Stimulated activated CD8-positive, alpha-beta memory T cell treated with anti-CD3 and anti-CD28 coated beads, Interleukin-15, amount 100 ng/mL, for 24 hours (primary cell): Measurements from ENCODE around the gene GPR89B.
"Not testable (repeated sequence)": the region's sequence is repeated elsewhere in the genome, so short reads cannot be mapped to it uniquely, and the experiment has no call there.

Source experiments
- DNase-seq: peaks from one replicate; pipeline ENCODE4 v3.0.0-alpha.2; 2020; ENCODE audit warnings: low read depth

Gene GPR89B

GRCh38 chr1:148032690-148033089 is 104.5 kb downstream of the GPR89B start:
- not testable (repeated sequence) for DNase-seq

DNA sequence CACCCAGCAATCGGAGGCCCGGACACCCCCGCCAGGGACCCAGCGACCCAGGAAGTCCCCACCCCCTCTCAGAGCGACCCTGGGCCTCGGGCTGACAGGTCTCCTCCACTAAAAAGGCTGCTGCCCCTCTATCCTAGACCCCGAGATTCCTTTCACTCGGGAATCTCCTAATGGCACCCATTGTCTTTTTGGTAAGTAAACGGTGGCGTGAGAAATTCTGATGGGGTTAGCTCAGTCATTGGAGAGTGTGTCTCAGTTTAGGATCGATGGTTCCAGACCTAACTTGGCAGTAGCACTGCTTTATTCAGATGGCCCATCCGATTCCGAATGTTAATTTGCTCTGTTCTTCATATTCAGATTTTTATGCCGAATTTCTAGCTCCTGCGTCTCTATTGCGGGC is 104.9 kb downstream of the GPR89B start:
- DNase-seq = not testable (repeated sequence)

DNA sequence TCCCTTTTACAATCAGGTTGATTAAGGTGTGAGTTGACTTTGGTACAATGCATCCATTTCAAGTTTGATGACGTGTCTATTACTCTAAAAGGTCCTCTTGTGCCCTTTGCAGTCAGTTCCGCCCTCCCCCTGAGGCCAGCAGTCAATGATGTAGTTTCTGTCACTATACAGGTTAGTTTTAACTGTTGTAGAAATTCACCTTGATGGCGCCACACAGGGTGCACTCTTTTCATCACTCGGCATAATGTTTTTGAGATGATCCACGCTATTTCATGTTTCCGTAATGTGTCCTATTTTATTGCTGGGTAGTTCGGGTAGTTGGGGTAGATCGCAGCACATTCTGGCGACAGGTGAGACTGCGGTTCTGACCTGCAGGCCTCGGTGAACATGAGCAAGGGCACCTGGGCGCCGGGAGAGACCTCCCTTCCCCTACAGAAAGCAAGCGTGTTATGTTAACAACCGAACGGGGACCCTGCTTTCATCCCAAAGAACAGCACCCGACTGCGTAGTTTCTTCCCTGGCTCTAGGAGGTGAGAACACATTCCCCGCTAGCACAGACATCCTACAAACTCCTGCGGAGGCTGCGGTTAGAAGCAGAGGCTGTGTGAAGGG is 109.7 kb downstream of the GPR89B start:
- DNase-seq = not testable (repeated sequence)

DNA sequence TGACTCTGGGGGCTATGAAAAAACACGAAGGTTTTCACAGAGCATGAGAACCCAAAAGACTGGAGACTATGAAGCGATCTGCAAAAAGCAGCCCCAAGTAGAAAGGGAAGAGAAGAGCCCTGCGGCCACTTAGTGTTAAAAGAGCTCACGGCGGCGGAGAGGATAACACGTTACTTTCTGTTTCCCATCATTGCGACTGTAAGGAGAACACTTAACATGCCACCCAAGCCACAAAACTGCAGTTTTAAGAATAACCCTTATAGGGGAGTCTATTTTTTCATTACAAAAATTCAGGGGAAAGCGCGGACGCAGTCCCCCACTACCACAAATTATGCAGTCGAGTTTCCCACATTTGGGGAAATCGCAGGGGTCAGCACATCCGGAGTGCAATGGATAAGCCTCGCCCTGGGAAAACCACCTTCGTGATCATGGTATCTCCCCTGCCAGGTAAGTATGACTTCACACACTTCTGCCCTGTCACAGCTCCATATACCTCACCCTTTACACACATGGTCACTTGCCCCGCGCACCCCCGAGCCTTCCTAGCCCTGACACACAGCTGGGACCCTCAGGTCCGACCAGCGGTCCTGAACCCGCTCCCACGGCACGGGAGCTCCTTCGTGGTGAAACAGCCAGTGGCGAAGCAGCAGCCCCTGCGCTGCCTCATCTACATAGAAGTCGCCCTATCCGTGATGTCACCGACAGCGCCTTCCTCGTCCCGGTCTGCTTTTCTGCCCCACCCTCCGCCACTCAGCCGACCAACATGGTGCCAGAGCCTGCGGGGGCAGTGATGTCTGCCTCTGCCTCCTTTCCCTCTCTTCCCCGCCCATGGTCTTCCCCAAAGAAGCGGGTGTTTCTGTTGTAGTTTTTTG is 110.5 kb downstream of the GPR89B start:
- not testable (repeated sequence) for DNase-seq
